T47D (cell line): Measurements from ENCODE around the gene KLHL22.

Experiments used
- DNase-seq, 2 experiments: peaks; one replicate each; pipeline versions ENCODE4 v3.0.0 to v3.0.0-alpha.2; 2011 to 2012; ENCODE audit warnings: low read depth in 1 of 2, low spot score in 1 of 2
- JUND ChIP-seq: IDR thresholded peaks from 2 replicates; pipeline ENCODE4 v1.6.1; 2012; ENCODE audit warnings: low read depth
- in situ Hi-C: cut with HindIII; loops from 2 replicates; pipeline ENCODE4 v1.10.0; 2016; ENCODE audit warnings: low sequenced_read_pairs, low pct_unique_long_range_greater_than_20kb

The KLHL22 gene

GRCh38 chr22:20434264-20434751 is 61.3 kb downstream of the KLHL22 start:
- no peak for TF ChIP-seq JUND
- no peak for DNase-seq
- in situ Hi-C loops = no loop called here

- no peak for TF ChIP-seq JUND
- DNase-seq = no peak
- in situ Hi-C loops = no loop called here
These were observed 61.8 kb downstream of the KLHL22 start for GRCh38 chr22:20433686-20434241.

GRCh38 chr22:20433191-20433590 is 62.4 kb downstream of the KLHL22 start:
- no peak for TF ChIP-seq JUND
- in situ Hi-C loops = no loop called here
- DNase-seq = no peak

- no peak for DNase-seq
- no peak for TF ChIP-seq JUND
- in situ Hi-C loops = no loop called here
These were observed 63.3 kb downstream of the KLHL22 start for GRCh38 chr22:20432244-20432686.

- no peak for DNase-seq
- TF ChIP-seq JUND = no peak
- in situ Hi-C loops = no loop called here
These were observed 63.9 kb downstream of the KLHL22 start for GRCh38 chr22:20431511-20432192.

GRCh38 chr22:20430720-20431510 is 64.7 kb downstream of the KLHL22 start:
- DNase-seq = no peak

GRCh38 chr22:20430101-20430719 is 65.4 kb downstream of the KLHL22 start:
- TF ChIP-seq JUND = no peak
- DNase-seq = no peak
- in situ Hi-C loops = no loop called here

More at GRCh38 chr22:20430720-20431510, 64.7 kb downstream of the KLHL22 start:
- in situ Hi-C loops = no loop called here
- no peak for TF ChIP-seq JUND

- in situ Hi-C loops = no loop called here
- TF ChIP-seq JUND = no peak
These were observed 66.1 kb downstream of the KLHL22 start for GRCh38 chr22:20429254-20430100.

GRCh38 chr22:20428496-20429253 is 66.9 kb downstream of the KLHL22 start:
- TF ChIP-seq JUND = no peak
- DNase-seq = no peak
- in situ Hi-C loops = no loop called here

More at GRCh38 chr22:20429254-20430100, 66.1 kb downstream of the KLHL22 start:
- DNase-seq = no peak

- in situ Hi-C loops = no loop called here
- TF ChIP-seq JUND = no peak
- no peak for DNase-seq
These were observed 67.6 kb downstream of the KLHL22 start for GRCh38 chr22:20427945-20428417.
